Loucy (cell line): ENCODE data around the gene SCT.

Source experiments
- H2AFZ ChIP-seq: fragments of 200-600 bp; sonication (generic); 2 replicates; pipeline ENCODE4 v1.6.0; 2016; ENCODE audit warnings: antibody characterized with exemption, mild to moderate bottlenecking, low read length, moderate library complexity
- H3F3A ChIP-seq: fragments of 200-600 bp; 2 replicates; pipeline ENCODE4 v1.6.0; 2016; ENCODE audit warnings: antibody characterized with exemption, low read depth, mild to moderate bottlenecking
- H3K27me3 ChIP-seq: fragments of 200-600 bp; sonication (generic); 2 replicates; pipeline ENCODE4 v1.6.1; 2014; ENCODE audit warnings: low read length, mild to moderate bottlenecking; ENCODE audit not compliant: insufficient read depth, poor library complexity, severe bottlenecking
- H3K36me3 ChIP-seq: fragments of 200-600 bp; sonication (generic); 2 replicates; pipeline ENCODE4 v1.6.1; 2016; ENCODE audit warnings: low read length; ENCODE audit not compliant: insufficient read depth
- H3K4me1 ChIP-seq: fragments of 200-600 bp; sonication (generic); 2 replicates; pipeline ENCODE4 v1.5.1; 2014; ENCODE audit warnings: low read length, mild to moderate bottlenecking; ENCODE audit not compliant: insufficient read depth, poor library complexity, severe bottlenecking
- H3K4me2 ChIP-seq: fragments of 200-600 bp; sonication (generic); 2 replicates; pipeline ENCODE4 v1.6.0; 2014; ENCODE audit warnings: antibody characterized with exemption, low read length, low read depth, mild to moderate bottlenecking; ENCODE audit not compliant: poor library complexity, severe bottlenecking
- H3K4me3 ChIP-seq: fragments of 200-600 bp; sonication (generic); 2 replicates; pipeline ENCODE4 v1.5.1; 2014; ENCODE audit warnings: low read length, mild to moderate bottlenecking, mixed read lengths; ENCODE audit not compliant: poor library complexity, severe bottlenecking
- H3K79me2 ChIP-seq: fragments of 200-600 bp; sonication (generic); 2 replicates; pipeline ENCODE4 v1.6.1; 2014; ENCODE audit warnings: low read length; ENCODE audit not compliant: insufficient read depth
- H3K9ac ChIP-seq: fragments of 200-600 bp; sonication (generic); 2 replicates; pipeline ENCODE4 v1.6.0; 2014; ENCODE audit warnings: mild to moderate bottlenecking, low read depth, low read length, moderate library complexity; ENCODE audit not compliant: poor library complexity, severe bottlenecking
- H3K9me2 ChIP-seq: fragments of 200-600 bp; sonication (generic); replicated peaks from 2 replicates; pipeline ENCODE4 v1.6.1; 2016; ENCODE audit warnings: low read depth, low read length, mixed read lengths
- H3K9me3 ChIP-seq: fragments of 200-600 bp; sonication (generic); 2 replicates; pipeline ENCODE4 v1.6.1; 2014; ENCODE audit warnings: mild to moderate bottlenecking, antibody characterized with exemption, low read length, low read depth; ENCODE audit not compliant: insufficient read depth
- H4K20me1 ChIP-seq: fragments of 200-600 bp; sonication (generic); 2 replicates; pipeline ENCODE4 v1.6.0; 2014; ENCODE audit warnings: antibody characterized with exemption, low read length, mild to moderate bottlenecking; ENCODE audit not compliant: insufficient read depth, poor library complexity, severe bottlenecking
- CTCF ChIP-seq: fragments of 200-600 bp; sonication (generic); conservative IDR thresholded peaks from 2 replicates; pipeline ENCODE4 v1.5.1; 2014; ENCODE audit warnings: mild to moderate bottlenecking, antibody characterized with exemption, low read length
- EZH2phosphoT487 ChIP-seq: fragments of 200-600 bp; IDR thresholded peaks from 2 replicates; pipeline ENCODE4 v1.6.1; 2018; ENCODE audit warnings: antibody characterized with exemption, mild to moderate bottlenecking, moderate library complexity, borderline replicate concordance

The SCT gene

DNA sequence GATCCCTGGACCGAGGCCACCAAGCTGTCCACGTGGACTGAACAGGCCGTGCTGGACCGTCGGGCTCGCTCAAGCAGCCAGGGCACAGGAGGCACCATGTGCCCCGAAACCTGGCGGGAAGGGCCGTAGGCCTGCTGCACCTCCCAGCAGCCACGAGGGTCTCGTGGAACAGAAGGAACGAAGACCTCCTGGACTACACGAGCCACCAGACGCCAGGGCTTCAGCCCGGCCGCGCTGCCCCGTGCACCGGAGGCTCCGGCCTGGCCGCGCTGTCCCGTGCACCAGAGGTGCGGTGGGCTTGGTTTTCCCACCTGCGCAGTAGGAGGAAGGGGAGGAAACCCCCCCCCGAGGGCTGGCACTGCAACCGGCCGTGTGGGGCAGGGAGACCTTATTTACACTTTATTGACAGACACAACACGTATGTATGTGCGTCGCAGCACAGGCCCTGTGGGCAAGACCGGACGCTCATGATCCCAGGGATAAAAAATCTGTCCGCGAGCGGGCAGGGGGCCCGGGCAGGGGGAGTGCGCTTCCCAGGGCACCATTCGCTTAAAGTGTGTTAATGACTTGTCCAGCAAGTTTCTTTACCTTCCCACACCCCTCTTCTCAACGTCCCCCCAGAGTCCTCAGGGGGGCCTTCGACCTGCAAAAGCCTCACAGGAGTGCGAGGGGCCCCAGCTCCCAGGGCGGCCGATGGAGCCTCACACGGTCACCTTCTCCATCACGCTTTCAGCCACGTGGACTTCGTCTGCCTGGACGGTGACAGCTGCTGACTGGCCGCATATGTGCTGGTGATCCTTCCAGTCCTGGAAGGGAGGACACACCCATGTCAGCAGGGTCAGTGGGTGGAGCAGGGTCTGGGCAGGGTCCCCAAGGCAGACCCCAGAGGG lies 17.1 kb upstream of the SCT start:
- Histone ChIP-seq H3K36me3 (peaks cover 6% of the 10 kb centered on the region; the same call in 1 of the 2 replicates), H3K4me1 (no peaks in the 10 kb centered on the region), H3F3A (no peaks in the 10 kb centered on the region), H4K20me1 (no peaks in the 10 kb centered on the region), H3K79me2 (no peaks in the 10 kb centered on the region), H3K9ac (no peak overlapping the region), H3K9me2 (no peaks in the 10 kb centered on the region), H3K4me2 (no peak overlapping the region), H3K27me3 (no peaks in the 10 kb centered on the region), H3K4me3 (no peak overlapping the region), H2AFZ (no peak overlapping the region), H3K9me3 (no peaks in the 10 kb centered on the region)
- TF ChIP-seq CTCF (no peak), EZH2phosphoT487 (no peak)

- no peaks in the 10 kb centered on the region for H3K4me1 ChIP-seq
- H3K36me3 ChIP-seq, result peaks cover 6% of the 10 kb centered on the region; the same call in 1 of the 2 replicates
- H4K20me1 ChIP-seq, result no peaks in the 10 kb centered on the region
- no peaks in the 10 kb centered on the region for H3K9me2 ChIP-seq
- H3K4me2 ChIP-seq, result no peak overlapping the region
- H3K9me3 ChIP-seq, result no peaks in the 10 kb centered on the region
- TF ChIP-seq EZH2phosphoT487 (no peak), CTCF (no peak)
- no peak overlapping the region for H3K4me3 ChIP-seq
- no peaks in the 10 kb centered on the region for H3K27me3 ChIP-seq
- no peaks in the 10 kb centered on the region for H3K79me2 ChIP-seq
- no peak overlapping the region for H2AFZ ChIP-seq
- no peak overlapping the region for H3K9ac ChIP-seq
- H3F3A ChIP-seq, result no peaks in the 10 kb centered on the region
Observed at GRCh38 chr11:643366-643765, 16.4 kb upstream of the SCT start.

GRCh38 chr11:641806-642370 lies 14.9 kb upstream of the SCT start:
- Histone ChIP-seq H2AFZ (no peak overlapping the region), H3K9ac (no peak overlapping the region), H3K9me3 (no peaks in the 10 kb centered on the region), H3K4me1 (no peaks in the 10 kb centered on the region), H3F3A (no peaks in the 10 kb centered on the region), H3K27me3 (no peaks in the 10 kb centered on the region), H3K4me2 (no peak overlapping the region), H3K79me2 (no peaks in the 10 kb centered on the region), H3K36me3 (peaks cover 6% of the 10 kb centered on the region; the same call in 1 of the 2 replicates), H3K9me2 (no peaks in the 10 kb centered on the region), H4K20me1 (no peaks in the 10 kb centered on the region), H3K4me3 (no peak overlapping the region)
- TF ChIP-seq EZH2phosphoT487 (no peak), CTCF (no peak)
